ENCODE measurements around the gene MT1E. TPM values are rescaled to one million over a fixed set of nuclear protein-coding genes. Genes with fewer than 3 reads are reported as not detected.

Gene MT1E
- polyA plus RNA-seq, 1 experiment, result 153 TPM

DNA sequence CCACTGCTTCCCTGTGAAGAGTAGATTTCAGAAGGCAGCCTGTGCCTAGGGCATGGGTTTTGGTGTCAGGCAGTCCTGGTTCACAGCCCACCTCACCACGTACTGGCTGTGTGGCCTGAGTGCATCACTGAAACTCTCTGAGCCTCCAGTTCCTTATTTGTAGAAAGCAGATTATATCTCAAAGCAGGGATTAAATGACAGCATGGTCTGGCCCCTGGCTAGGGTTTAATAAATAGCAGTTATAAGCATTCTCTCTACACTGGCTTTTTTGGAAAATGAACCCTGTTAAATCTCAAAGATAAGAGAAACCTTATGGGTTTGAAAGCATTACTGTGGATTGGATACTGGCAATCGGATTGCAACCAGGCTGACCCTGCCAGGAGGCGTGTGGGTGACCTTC lies 4.0 kb downstream of the MT1E start:
- ChIA-PET POLR2A (no interaction called here), CTCF (no interaction called here)
- TF ChIP-seq CTCF (IDR thresholded peaks at IDR 0.05; ENCODE audit: low read depth, low read length), result no peak
- H3K27me3 ChIP-seq (ENCODE audit: control insufficient read depth, insufficient read depth, low read length), result peaks cover 27% of the 10 kb centered on the region
- H3K9me3 ChIP-seq (ENCODE audit: control insufficient read depth, insufficient read depth, low read length), result no peaks in the 10 kb centered on the region
- H3K4me3 ChIP-seq (ENCODE audit: low read depth, low read length), result no peak overlapping the region
- H3K27ac ChIP-seq (ENCODE audit: low read depth, low read length), result no peak overlapping the region
- DNase-seq (ENCODE audit: low read depth, low spot score), result no peak

GRCh38 chr16:56630134-56630533 lies 4.6 kb downstream of the MT1E start:
- no peak for TF ChIP-seq CTCF (IDR thresholded peaks at IDR 0.05; ENCODE audit: low read depth, low read length)
- Histone ChIP-seq H3K4me3 (ENCODE audit: low read depth, low read length) (no peak overlapping the region), H3K27ac (ENCODE audit: low read depth, low read length) (no peak overlapping the region), H3K9me3 (ENCODE audit: control insufficient read depth, insufficient read depth, low read length) (no peaks in the 10 kb centered on the region), H3K27me3 (ENCODE audit: control insufficient read depth, insufficient read depth, low read length) (peaks cover 33% of the 10 kb centered on the region)
- no peak for DNase-seq (ENCODE audit: low read depth, low spot score)
- POLR2A ChIA-PET, result no interaction called here
- CTCF ChIA-PET, result no interaction called here

- peaks cover 43% of the 10 kb centered on the region for H3K27me3 ChIP-seq (ENCODE audit: control insufficient read depth, insufficient read depth, low read length)
- no peak for DNase-seq (ENCODE audit: low read depth, low spot score)
- TF ChIP-seq CTCF (IDR thresholded peaks at IDR 0.05; ENCODE audit: low read depth, low read length), result no peak
- H3K4me3 ChIP-seq (ENCODE audit: low read depth, low read length), result no peak overlapping the region
- POLR2A ChIA-PET, result interaction anchor here (0.6 kb wide), 1 partner anchor 28 kb away, joined by 3 read pairs; no protein-coding TSS in a partner anchor
- H3K27ac ChIP-seq (ENCODE audit: low read depth, low read length), result no peak overlapping the region
- CTCF ChIA-PET, result no interaction called here
- no peaks in the 10 kb centered on the region for H3K9me3 ChIP-seq (ENCODE audit: control insufficient read depth, insufficient read depth, low read length)
Measured at GRCh38 chr16:56631197-56631596, 5.6 kb downstream of the MT1E start.

GRCh38 chr16:56631832-56632155 lies 6.2 kb downstream of the MT1E start:
- H3K27me3 ChIP-seq (ENCODE audit: control insufficient read depth, insufficient read depth, low read length), result peaks cover 49% of the 10 kb centered on the region
- TF ChIP-seq CTCF (IDR thresholded peaks at IDR 0.05; ENCODE audit: low read depth, low read length), result no peak
- H3K27ac ChIP-seq (ENCODE audit: low read depth, low read length), result no peak overlapping the region
- CTCF ChIA-PET, result no interaction called here
- POLR2A ChIA-PET, result no interaction called here
- peak overlapping the region; percentile 32 for H3K4me3 ChIP-seq (ENCODE audit: low read depth, low read length)
- no peak for DNase-seq (ENCODE audit: low read depth, low spot score)
- H3K9me3 ChIP-seq (ENCODE audit: control insufficient read depth, insufficient read depth, low read length), result no peaks in the 10 kb centered on the region

- CTCF ChIA-PET, result no interaction called here
- H3K27ac ChIP-seq (ENCODE audit: low read depth, low read length), result no peak within 1 kb of the TSS
- H3K9me3 ChIP-seq (ENCODE audit: control insufficient read depth, insufficient read depth, low read length), result no peaks in the 10 kb centered on the region
- POLR2A ChIA-PET, result no interaction called here
- H3K4me3 ChIP-seq (ENCODE audit: low read depth, low read length), result peak within 1 kb of the TSS; percentile 32
- DNase-seq (ENCODE audit: low read depth, low spot score), result no peak
- H3K27me3 ChIP-seq (ENCODE audit: control insufficient read depth, insufficient read depth, low read length), result peaks cover 52% of the 10 kb centered on the region
- no peak for TF ChIP-seq CTCF (IDR thresholded peaks at IDR 0.05; ENCODE audit: low read depth, low read length)
Measured at GRCh38 chr16:56632156-56632847, 6.7 kb downstream of the MT1E start, which contains the start of gene MT1M. MT1M (plus strand) TSS chr16:56632659; CDS start chr16:56632732, 73 bp downstream.

All from AG04450 (cell line).